ENCODE results near the gene CSAD.

The CSAD gene

GRCh38 chr12:53217931-53218307, 37.2 kb upstream of the CSAD start:
- H3K18ac ChIP-seq (ENCODE audit: low read depth in 1 of 2, low read length in 2 of 2): peak overlapping the region in 1 of 2 experiments; percentile 61
- H3K9me3 ChIP-seq (ENCODE audit: control insufficient read depth, low read length): no peaks in the 10 kb centered on the region
- H2AK5ac ChIP-seq (ENCODE audit: low read length, severe bottlenecking): no peak overlapping the region
- H4K91ac ChIP-seq (ENCODE audit: low read length): peak overlapping the region; percentile 55
- peak overlapping the region; percentile 9 for H2BK120ac ChIP-seq (ENCODE audit: low read depth, low read length)
- no peak overlapping the region for H2AFZ ChIP-seq (ENCODE audit: low read depth, low read length)
- H3K27me3 ChIP-seq (ENCODE audit: control insufficient read depth in 1 of 2, insufficient read depth in 1 of 2, low read length in 2 of 2): no peaks in the 10 kb centered on the region
- no peak overlapping the region for H3K4me2 ChIP-seq (ENCODE audit: low read length, poor library complexity, severe bottlenecking)
- peaks cover 11% of the 10 kb centered on the region for H3K79me1 ChIP-seq (replicated peaks; ENCODE audit: low read length, poor library complexity, severe bottlenecking)
- H3K14ac ChIP-seq (ENCODE audit: low read length in 2 of 2): peak overlapping the region in 1 of 2 experiments; percentile 68
- H3K27ac ChIP-seq (ENCODE audit: low read length, poor library complexity, severe bottlenecking): no peak overlapping the region
- H3K36me3 ChIP-seq (ENCODE audit: control insufficient read depth in 1 of 2, insufficient read depth in 2 of 2, low read depth in 1 of 2, low read length in 2 of 2): peaks cover 25 to 31% of the 10 kb centered on the region in 2 experiments
- H2BK12ac ChIP-seq (ENCODE audit: low read length in 2 of 2): peak overlapping the region in 1 of 2 experiments; percentile 77
- peak overlapping the region in 1 of 2 experiments; percentile 85 for H3K4ac ChIP-seq (ENCODE audit: low read depth in 1 of 2, low read length in 2 of 2)
- DNase-seq: peak; percentile 52
- H3K9ac ChIP-seq (ENCODE audit: low read length): peak overlapping the region; percentile 91
- H2BK5ac ChIP-seq (ENCODE audit: low read depth, low read length, poor library complexity, severe bottlenecking): no peak overlapping the region
- 22% methylated on average over 3 of the region's 3 CpGs for WGBS
- peak overlapping the region in 1 of 2 experiments; percentile 76 for H3K4me3 ChIP-seq (ENCODE audit: insufficient read depth in 1 of 2, low read depth in 1 of 2, low read length in 2 of 2)
- H3K4me1 ChIP-seq (ENCODE audit: control insufficient read depth, insufficient read depth, low read depth, low read length): peaks cover 22% of the 10 kb centered on the region
- H2BK15ac ChIP-seq (ENCODE audit: low read depth, poor library complexity, severe bottlenecking): no peak overlapping the region
- H3K23ac ChIP-seq (ENCODE audit: low read length in 2 of 2): peak overlapping the region in 1 of 2 experiments; percentile 53
- H4K8ac ChIP-seq (ENCODE audit: low read length): peak overlapping the region; percentile 20

DNA sequence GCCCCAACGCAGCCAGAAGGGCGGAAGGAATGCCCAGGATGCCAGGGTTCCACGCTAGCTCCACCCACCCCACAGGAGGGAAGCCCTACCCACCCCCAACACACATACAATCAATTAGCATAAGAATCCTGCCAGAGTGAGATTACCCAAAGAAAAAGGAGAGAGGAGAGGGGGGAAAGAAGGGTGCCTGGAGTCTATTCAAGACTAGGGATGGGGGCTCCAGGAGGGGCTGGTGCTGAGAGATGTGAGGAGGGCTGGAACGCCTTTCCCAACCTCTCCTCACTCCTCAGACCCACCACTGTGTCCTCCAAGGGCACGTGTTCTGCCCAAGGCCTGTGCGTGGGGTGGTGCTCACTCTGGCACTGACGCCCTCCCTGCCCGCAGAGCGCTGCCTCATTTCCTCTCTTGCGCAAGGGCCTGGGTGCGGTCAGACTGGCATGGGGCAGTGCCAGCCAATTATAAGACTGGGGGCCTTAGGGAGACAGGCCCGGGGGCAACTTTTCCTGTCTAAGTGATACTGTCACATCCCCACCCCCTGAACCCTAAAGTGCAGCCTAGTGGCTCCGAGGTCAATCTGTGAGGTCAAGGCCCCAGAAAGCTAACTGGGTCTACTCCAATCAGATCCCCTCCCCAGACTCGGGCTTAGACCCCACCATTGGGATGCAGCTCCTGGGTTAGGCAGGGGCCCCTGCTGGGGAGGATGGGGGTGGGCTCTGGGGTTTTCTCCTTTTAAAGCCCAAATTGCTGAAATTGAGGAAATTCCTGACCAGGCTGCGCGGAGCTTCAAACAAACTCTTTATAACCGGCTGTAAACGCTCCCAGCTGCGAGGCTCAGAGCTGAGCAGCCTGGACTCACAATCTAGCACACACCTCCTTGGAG, 36.6 kb upstream of the CSAD start:
- Histone ChIP-seq H3K18ac (ENCODE audit: low read depth in 1 of 2, low read length in 2 of 2) (peak overlapping the region; percentile 61 to 93), H3K4me3 (ENCODE audit: insufficient read depth in 1 of 2, low read depth in 1 of 2, low read length in 2 of 2) (peak overlapping the region in 1 of 2 experiments; percentile 76), H3K9me3 (ENCODE audit: control insufficient read depth, low read length) (no peaks in the 10 kb centered on the region), H3K27me3 (ENCODE audit: control insufficient read depth in 1 of 2, insufficient read depth in 1 of 2, low read length in 2 of 2) (no peaks in the 10 kb centered on the region), H3K9ac (ENCODE audit: low read length) (peak overlapping the region; percentile 91), H3K4ac (ENCODE audit: low read depth in 1 of 2, low read length in 2 of 2) (peak overlapping the region; percentile 35 to 85), H2BK5ac (ENCODE audit: low read depth, low read length, poor library complexity, severe bottlenecking) (no peak overlapping the region), H4K91ac (ENCODE audit: low read length) (peak overlapping the region; percentile 77), H2BK120ac (ENCODE audit: low read depth, low read length) (no peak overlapping the region), H4K8ac (ENCODE audit: low read length) (peak overlapping the region; percentile 87), H3K36me3 (ENCODE audit: control insufficient read depth in 1 of 2, insufficient read depth in 2 of 2, low read depth in 1 of 2, low read length in 2 of 2) (peaks cover 27 to 37% of the 10 kb centered on the region in 2 experiments), H2AFZ (ENCODE audit: low read depth, low read length) (no peak overlapping the region), H2BK15ac (ENCODE audit: low read depth, poor library complexity, severe bottlenecking) (no peak overlapping the region), H2AK5ac (ENCODE audit: low read length, severe bottlenecking) (no peak overlapping the region), H3K23ac (ENCODE audit: low read length in 2 of 2) (no peak overlapping the region), H3K4me2 (ENCODE audit: low read length, poor library complexity, severe bottlenecking) (no peak overlapping the region), H2BK12ac (ENCODE audit: low read length in 2 of 2) (peak overlapping the region; percentile 75 to 77), H3K79me1 (replicated peaks; ENCODE audit: low read length, poor library complexity, severe bottlenecking) (peaks cover 11% of the 10 kb centered on the region), H3K14ac (ENCODE audit: low read length in 2 of 2) (peak overlapping the region in 1 of 2 experiments; percentile 68), H3K27ac (ENCODE audit: low read length, poor library complexity, severe bottlenecking) (no peak overlapping the region), H3K4me1 (ENCODE audit: control insufficient read depth, insufficient read depth, low read depth, low read length) (peaks cover 16% of the 10 kb centered on the region)
- WGBS: 35% methylated on average over 15 of the region's 19 CpGs
- no peak for DNase-seq

DNA sequence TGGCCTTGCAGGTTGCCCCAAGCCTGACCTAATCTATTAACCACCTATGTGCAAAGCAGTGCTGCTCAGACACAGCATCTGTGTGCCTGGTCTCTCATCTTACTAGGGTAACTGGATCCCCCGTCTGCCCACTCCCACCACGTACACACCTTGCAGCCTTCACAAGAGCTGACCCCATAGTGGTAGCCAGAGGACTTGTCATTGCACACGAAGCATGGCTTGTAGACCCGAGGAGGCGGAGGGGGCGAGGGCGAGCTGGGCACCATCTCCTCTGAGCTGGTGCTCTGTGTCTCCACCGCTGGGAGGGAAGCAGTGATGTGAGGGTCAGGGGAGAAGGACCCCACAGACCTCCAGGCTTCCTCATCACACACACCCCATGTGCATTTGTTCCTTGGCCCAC, 34.8 kb upstream of the CSAD start:
- 92% methylated on average over 8 of the region's 8 CpGs for WGBS

DNA sequence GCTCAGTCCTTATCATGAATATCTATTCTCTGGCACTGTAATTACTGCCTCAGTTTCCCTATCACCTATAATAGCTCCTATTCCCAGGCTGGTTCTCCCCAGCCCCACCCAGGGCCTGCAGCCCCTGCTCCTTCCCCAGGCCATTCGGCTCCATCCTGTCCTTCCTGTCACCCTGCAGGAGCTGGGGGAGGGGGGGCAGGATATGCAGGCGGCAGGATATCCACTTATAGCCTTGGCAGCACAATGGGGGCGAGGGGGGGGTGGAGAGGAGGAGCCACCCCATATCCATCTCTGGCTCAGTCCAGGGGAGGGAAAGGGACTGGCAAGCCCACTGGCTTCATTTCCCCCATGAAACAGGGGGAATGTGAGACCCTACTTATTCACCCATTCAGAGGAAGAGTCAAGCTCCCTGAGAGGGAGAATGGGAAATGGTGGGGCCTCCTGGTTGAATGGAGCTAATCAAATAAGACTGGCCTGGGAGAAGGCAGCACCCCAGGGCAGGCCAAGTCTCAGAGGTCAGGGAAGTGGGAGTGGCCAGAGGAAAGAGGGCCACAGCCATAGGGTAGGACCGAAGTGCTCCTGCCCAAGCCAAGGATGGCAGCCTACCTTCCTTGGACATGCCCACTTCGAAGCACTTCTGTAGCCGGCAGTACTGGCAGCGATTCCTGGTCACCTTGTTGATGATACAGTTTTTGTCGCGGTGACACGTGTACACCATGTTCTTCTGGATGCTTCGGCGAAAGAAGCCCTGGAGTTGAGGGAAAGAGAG, 34.1 kb upstream of the CSAD start:
- Histone ChIP-seq H3K27ac (ENCODE audit: low read length, poor library complexity, severe bottlenecking) (no peak overlapping the region), H4K8ac (ENCODE audit: low read length) (peak overlapping the region; percentile 48), H2BK15ac (ENCODE audit: low read depth, poor library complexity, severe bottlenecking) (no peak overlapping the region), H3K79me1 (replicated peaks; ENCODE audit: low read length, poor library complexity, severe bottlenecking) (peaks cover 11% of the 10 kb centered on the region), H3K9ac (ENCODE audit: low read length) (no peak overlapping the region), H2BK12ac (ENCODE audit: low read length in 2 of 2) (peak overlapping the region in 1 of 2 experiments; percentile 29), H3K14ac (ENCODE audit: low read length in 2 of 2) (no peak overlapping the region), H4K91ac (ENCODE audit: low read length) (no peak overlapping the region), H2BK5ac (ENCODE audit: low read depth, low read length, poor library complexity, severe bottlenecking) (no peak overlapping the region), H3K4me2 (ENCODE audit: low read length, poor library complexity, severe bottlenecking) (no peak overlapping the region), H3K4ac (ENCODE audit: low read depth in 1 of 2, low read length in 2 of 2) (no peak overlapping the region), H2AK5ac (ENCODE audit: low read length, severe bottlenecking) (no peak overlapping the region), H3K18ac (ENCODE audit: low read depth in 1 of 2, low read length in 2 of 2) (no peak overlapping the region), H3K4me1 (ENCODE audit: control insufficient read depth, insufficient read depth, low read depth, low read length) (peaks cover 16% of the 10 kb centered on the region), H2AFZ (ENCODE audit: low read depth, low read length) (no peak overlapping the region), H3K23ac (ENCODE audit: low read length in 2 of 2) (no peak overlapping the region), H3K36me3 (ENCODE audit: control insufficient read depth in 1 of 2, insufficient read depth in 2 of 2, low read depth in 1 of 2, low read length in 2 of 2) (peaks cover 44 to 61% of the 10 kb centered on the region in 2 experiments), H2BK120ac (ENCODE audit: low read depth, low read length) (no peak overlapping the region), H3K4me3 (ENCODE audit: insufficient read depth in 1 of 2, low read depth in 1 of 2, low read length in 2 of 2) (no peak overlapping the region), H3K9me3 (ENCODE audit: control insufficient read depth, low read length) (no peaks in the 10 kb centered on the region), H3K27me3 (ENCODE audit: control insufficient read depth in 1 of 2, insufficient read depth in 1 of 2, low read length in 2 of 2) (no peaks in the 10 kb centered on the region)
- DNase-seq: no peak
- 75% methylated on average over 11 of the region's 12 CpGs for WGBS

More for the DNA sequence above, 34.8 kb upstream of the CSAD start:
- H3K9me3 ChIP-seq (ENCODE audit: control insufficient read depth, low read length): no peaks in the 10 kb centered on the region
- peak overlapping the region; percentile 91 for H3K9ac ChIP-seq (ENCODE audit: low read length)
- H3K23ac ChIP-seq (ENCODE audit: low read length in 2 of 2): no peak overlapping the region
- peak overlapping the region in 1 of 2 experiments; percentile 29 for H2BK12ac ChIP-seq (ENCODE audit: low read length in 2 of 2)
- H3K36me3 ChIP-seq (ENCODE audit: control insufficient read depth in 1 of 2, insufficient read depth in 2 of 2, low read depth in 1 of 2, low read length in 2 of 2): peaks cover 43 to 55% of the 10 kb centered on the region in 2 experiments
- no peak overlapping the region for H3K4me2 ChIP-seq (ENCODE audit: low read length, poor library complexity, severe bottlenecking)
- DNase-seq: no peak
- no peak overlapping the region for H2BK15ac ChIP-seq (ENCODE audit: low read depth, poor library complexity, severe bottlenecking)
- H3K14ac ChIP-seq (ENCODE audit: low read length in 2 of 2): no peak overlapping the region
- no peak overlapping the region for H2BK120ac ChIP-seq (ENCODE audit: low read depth, low read length)
- H3K27ac ChIP-seq (ENCODE audit: low read length, poor library complexity, severe bottlenecking): no peak overlapping the region
- H3K27me3 ChIP-seq (ENCODE audit: control insufficient read depth in 1 of 2, insufficient read depth in 1 of 2, low read length in 2 of 2): no peaks in the 10 kb centered on the region
- peak overlapping the region in 1 of 2 experiments; percentile 18 for H3K4ac ChIP-seq (ENCODE audit: low read depth in 1 of 2, low read length in 2 of 2)
- H2AK5ac ChIP-seq (ENCODE audit: low read length, severe bottlenecking): no peak overlapping the region
- H3K4me1 ChIP-seq (ENCODE audit: control insufficient read depth, insufficient read depth, low read depth, low read length): peaks cover 16% of the 10 kb centered on the region
- no peak overlapping the region for H3K18ac ChIP-seq (ENCODE audit: low read depth in 1 of 2, low read length in 2 of 2)
- no peak overlapping the region for H4K91ac ChIP-seq (ENCODE audit: low read length)
- H2BK5ac ChIP-seq (ENCODE audit: low read depth, low read length, poor library complexity, severe bottlenecking): no peak overlapping the region
- no peak overlapping the region for H2AFZ ChIP-seq (ENCODE audit: low read depth, low read length)
- peaks cover 11% of the 10 kb centered on the region for H3K79me1 ChIP-seq (replicated peaks; ENCODE audit: low read length, poor library complexity, severe bottlenecking)
- H3K4me3 ChIP-seq (ENCODE audit: insufficient read depth in 1 of 2, low read depth in 1 of 2, low read length in 2 of 2): no peak overlapping the region
- H4K8ac ChIP-seq (ENCODE audit: low read length): no peak overlapping the region
